ENCODE results near the gene EHBP1L1.

The EHBP1L1 gene

GRCh38 chr11:65588199-65589054 is 12.6 kb downstream of the EHBP1L1 start:
- in situ Hi-C loops (cut with HindIII; ENCODE audit: low pct_ligation_motif_present, low pct_unique_long_range_greater_than_20kb, low sequenced_read_pairs): no loop called here
- peak; percentile 62 for DNase-seq

- in situ Hi-C loops (cut with HindIII; ENCODE audit: low pct_ligation_motif_present, low pct_unique_long_range_greater_than_20kb, low sequenced_read_pairs): no loop called here
- no peak for DNase-seq
Measured at GRCh38 chr11:65589444-65590239, 13.8 kb downstream of the EHBP1L1 start.

DNA sequence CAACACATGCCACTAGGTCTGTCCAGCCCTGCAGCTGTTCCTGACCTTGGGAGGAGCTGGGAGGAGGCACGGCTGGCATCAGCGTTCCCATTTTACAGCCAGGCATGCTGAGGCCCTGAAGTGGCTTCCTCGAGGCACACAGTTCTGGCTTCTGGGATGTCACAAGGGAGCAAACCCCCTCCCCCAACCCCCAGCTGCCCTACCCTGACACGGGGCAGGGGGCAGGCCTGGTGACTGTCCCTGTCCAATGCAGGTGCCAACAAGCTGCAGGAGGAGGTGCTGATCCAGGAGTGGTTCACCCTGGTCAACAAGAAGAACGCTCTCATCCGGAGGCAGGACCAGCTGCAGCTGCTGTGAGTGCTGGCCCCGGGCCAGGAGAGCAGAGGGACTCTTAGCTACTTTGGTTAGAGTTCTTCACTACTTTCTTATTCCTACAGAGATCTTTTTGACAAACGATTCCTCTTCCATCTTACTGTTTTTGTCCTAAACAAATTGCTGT is 14.4 kb downstream of the EHBP1L1 start:
- in situ Hi-C loops (cut with HindIII; ENCODE audit: low pct_ligation_motif_present, low pct_unique_long_range_greater_than_20kb, low sequenced_read_pairs): no loop called here

DNA sequence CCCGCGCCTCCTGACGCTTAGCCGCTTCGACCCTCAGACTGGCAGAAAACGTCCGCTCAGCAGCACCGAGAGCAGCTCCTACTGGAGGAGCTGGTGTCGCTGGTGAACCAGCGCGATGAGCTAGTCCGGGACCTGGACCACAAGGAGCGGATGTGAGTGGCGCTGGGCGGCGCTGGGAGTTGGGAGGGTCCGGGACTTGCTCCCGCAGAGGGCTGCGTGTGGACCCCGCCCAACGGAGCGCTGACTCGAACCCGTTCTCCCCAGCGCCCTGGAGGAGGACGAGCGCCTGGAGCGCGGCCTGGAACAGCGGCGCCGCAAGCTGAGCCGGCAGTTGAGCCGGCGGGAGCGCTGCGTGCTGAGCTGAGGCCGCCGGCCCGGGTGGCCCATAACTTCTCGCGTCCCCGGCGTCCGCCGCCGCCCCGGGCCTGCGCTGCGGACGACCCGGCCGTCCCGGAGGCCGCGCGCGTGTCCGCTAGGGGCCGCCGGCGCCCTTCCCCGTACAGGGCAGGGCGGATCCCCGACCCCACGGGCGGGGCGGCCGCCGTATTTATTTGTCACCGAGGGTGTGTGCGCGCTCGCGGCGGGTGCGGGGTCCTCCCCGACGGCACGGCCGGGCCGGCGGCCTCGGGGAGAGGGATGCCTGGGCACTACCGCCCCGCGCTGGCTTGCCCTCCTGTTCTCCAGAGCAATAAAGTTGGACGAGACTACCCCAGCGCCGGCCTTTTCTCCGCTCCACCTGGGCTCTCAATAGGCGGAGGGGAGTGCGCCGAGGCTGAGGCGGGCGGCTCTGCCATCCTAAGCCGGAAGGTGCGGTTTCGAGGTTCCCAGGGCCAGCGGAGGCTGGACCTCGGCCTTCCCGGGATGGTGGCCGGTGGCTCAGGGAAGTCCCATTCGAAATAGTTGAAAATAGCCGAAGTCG is 16.3 kb downstream of the EHBP1L1 start:
- DNase-seq: no peak
- in situ Hi-C loops (cut with HindIII; ENCODE audit: low pct_ligation_motif_present, low pct_unique_long_range_greater_than_20kb, low sequenced_read_pairs): no loop called here

More for the DNA sequence above, 14.4 kb downstream of the EHBP1L1 start:
- DNase-seq: no peak

- in situ Hi-C loops (cut with HindIII; ENCODE audit: low pct_ligation_motif_present, low pct_unique_long_range_greater_than_20kb, low sequenced_read_pairs): no loop called here
- DNase-seq: no peak
Measured at GRCh38 chr11:65592858-65593517, 17.1 kb downstream of the EHBP1L1 start.

- DNase-seq: no peak
- in situ Hi-C loops (cut with HindIII; ENCODE audit: low pct_ligation_motif_present, low pct_unique_long_range_greater_than_20kb, low sequenced_read_pairs): no loop called here
Measured at GRCh38 chr11:65593518-65594414, 17.9 kb downstream of the EHBP1L1 start.

- DNase-seq: no peak
- in situ Hi-C loops (cut with HindIII; ENCODE audit: low pct_ligation_motif_present, low pct_unique_long_range_greater_than_20kb, low sequenced_read_pairs): no loop called here
Measured at GRCh38 chr11:65595131-65595530, 19.3 kb downstream of the EHBP1L1 start.

- DNase-seq: no peak
- in situ Hi-C loops (cut with HindIII; ENCODE audit: low pct_ligation_motif_present, low pct_unique_long_range_greater_than_20kb, low sequenced_read_pairs): no loop called here
Measured at GRCh38 chr11:65595543-65596281, 19.9 kb downstream of the EHBP1L1 start, which contains the start of gene KCNK7. KCNK7 (minus strand) TSS chr11:65595800; CDS start chr11:65595772, 28 bp downstream.

GRCh38 chr11:65596520-65596919 is 20.7 kb downstream of the EHBP1L1 start:
- DNase-seq: no peak
- in situ Hi-C loops (cut with HindIII; ENCODE audit: low pct_ligation_motif_present, low pct_unique_long_range_greater_than_20kb, low sequenced_read_pairs): no loop called here

DNA sequence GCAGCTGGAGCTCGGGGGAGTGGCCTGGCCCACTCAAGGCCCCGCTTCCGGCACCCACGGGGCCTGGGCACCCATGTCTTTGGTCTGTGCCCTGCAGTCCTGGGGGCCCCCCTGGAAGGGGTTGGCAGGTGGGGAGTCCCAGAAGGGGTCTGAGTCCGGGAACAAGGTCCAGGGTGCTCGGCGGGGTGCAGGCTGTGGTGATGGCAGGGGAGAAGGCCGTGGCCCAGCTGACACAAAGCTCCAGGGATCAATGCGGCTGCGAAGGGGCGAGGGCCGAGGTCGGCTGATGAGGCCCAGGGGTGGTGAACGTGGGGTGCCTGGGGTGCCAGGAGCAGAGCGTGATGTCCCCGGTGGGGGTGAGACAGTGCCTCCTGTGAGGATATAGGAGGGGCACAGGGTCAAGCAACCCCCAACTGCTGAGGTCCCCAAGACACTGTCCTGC is 22.4 kb downstream of the EHBP1L1 start:
- no peak for DNase-seq
- in situ Hi-C loops (cut with HindIII; ENCODE audit: low pct_ligation_motif_present, low pct_unique_long_range_greater_than_20kb, low sequenced_read_pairs): no loop called here

GRCh38 chr11:65599216-65599954 is 23.5 kb downstream of the EHBP1L1 start:
- DNase-seq: no peak
- in situ Hi-C loops (cut with HindIII; ENCODE audit: low pct_ligation_motif_present, low pct_unique_long_range_greater_than_20kb, low sequenced_read_pairs): no loop called here

- no peak for DNase-seq
- in situ Hi-C loops (cut with HindIII; ENCODE audit: low pct_ligation_motif_present, low pct_unique_long_range_greater_than_20kb, low sequenced_read_pairs): no loop called here
Measured at GRCh38 chr11:65599955-65600246, 24.0 kb downstream of the EHBP1L1 start.

GRCh38 chr11:65604258-65604657 is 28.4 kb downstream of the EHBP1L1 start:
- in situ Hi-C loops (cut with HindIII; ENCODE audit: low pct_ligation_motif_present, low pct_unique_long_range_greater_than_20kb, low sequenced_read_pairs): no loop called here
- DNase-seq: no peak

- in situ Hi-C loops (cut with HindIII; ENCODE audit: low pct_ligation_motif_present, low pct_unique_long_range_greater_than_20kb, low sequenced_read_pairs): no loop called here
- DNase-seq: peak; percentile 14
Measured at GRCh38 chr11:65606876-65607613, 31.2 kb downstream of the EHBP1L1 start.
